HT1080 (cell line): ENCODE data around the gene SERTAD1. TPM values are rescaled to one million over a fixed set of nuclear protein-coding genes. Genes with fewer than 3 reads are reported as not detected.

Experiments
- DNase-seq: peaks from one replicate; pipeline ENCODE4 v3.0.0-alpha.2; 2015; ENCODE audit warnings: low read depth
- small RNA-seq: library from RNA; depleted of rRNA; stranded (forward); fragments of <200 nt; gene quantifications from one replicate; pipeline ENCODE3, GENCODE V24; 2014
- total RNA-seq: library from RNA; depleted of rRNA; stranded (reverse); fragments of >200 nt; shearing (Covaris generic); gene quantifications from 2 replicates; pipeline ENCODE4 v1.2.3, GENCODE V29; 2014; rRNA removed

SERTAD1 gene
- total RNA-seq, 1 experiment from 2014 or later, result 9.9 TPM

DNA sequence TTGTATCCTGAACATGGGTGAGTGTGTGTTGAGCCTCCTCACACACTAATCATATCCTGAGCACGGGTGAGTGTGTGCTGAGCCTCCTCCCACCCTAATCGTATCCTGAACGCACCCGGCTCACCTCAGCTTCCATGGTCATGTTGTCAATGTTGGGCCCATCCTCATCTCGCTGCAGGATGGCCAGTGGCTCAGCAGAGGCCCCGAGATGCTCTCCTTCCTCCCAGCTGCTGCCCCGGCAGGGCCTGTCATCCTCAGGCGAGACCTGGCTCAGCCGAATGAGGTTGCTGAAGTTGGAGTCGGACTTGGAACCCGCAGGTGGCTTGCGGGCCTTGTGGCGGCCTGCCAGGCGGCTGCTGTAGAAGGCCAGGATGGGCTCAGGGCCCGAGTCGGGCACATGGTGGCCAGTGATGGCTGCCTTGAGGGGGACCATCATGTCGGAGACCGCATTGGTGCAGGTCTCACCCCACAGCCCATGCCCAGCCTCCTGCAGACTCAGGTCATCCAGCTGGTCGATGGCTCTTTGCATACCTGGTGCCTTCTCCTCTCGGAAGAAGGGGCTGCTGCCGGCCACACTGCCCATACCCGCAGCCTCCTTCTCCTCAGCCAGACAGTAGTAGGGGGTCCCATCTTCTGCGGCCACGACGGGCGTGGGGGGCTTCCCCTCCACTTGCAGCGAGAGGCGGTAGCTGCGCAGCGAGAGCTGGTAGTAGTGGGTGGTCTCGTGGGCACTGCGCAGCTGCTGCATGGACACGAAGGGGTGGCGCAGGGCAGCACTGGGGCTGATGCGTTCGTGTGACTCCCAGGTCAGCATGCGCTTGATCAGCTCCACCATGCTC lies 45.4 kb downstream of the SERTAD1 start:
- DNase-seq, result no peak

- no peak for DNase-seq
These were observed 46.2 kb downstream of the SERTAD1 start for GRCh38 chr19:40379446-40380198.

DNA sequence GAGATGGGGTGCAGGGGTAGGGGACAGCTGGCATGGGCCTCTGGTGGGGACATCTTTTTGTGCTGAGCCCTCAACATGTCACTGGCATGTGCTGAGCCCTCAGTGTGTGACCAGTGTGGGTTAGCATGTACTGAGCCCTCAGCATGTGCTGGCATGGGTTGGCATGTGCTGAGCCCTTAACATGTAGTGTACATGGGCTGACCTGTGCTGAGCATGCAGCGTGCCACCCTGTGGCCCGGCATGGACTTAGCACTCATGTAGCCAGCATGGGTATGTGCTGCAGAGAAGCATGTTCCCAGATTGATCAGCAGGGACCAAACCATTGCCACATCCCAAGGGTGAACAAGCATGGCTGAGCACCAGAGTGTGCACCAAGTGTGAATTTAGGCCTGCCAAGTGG lies 47.3 kb downstream of the SERTAD1 start:
- DNase-seq, result no peak

DNA sequence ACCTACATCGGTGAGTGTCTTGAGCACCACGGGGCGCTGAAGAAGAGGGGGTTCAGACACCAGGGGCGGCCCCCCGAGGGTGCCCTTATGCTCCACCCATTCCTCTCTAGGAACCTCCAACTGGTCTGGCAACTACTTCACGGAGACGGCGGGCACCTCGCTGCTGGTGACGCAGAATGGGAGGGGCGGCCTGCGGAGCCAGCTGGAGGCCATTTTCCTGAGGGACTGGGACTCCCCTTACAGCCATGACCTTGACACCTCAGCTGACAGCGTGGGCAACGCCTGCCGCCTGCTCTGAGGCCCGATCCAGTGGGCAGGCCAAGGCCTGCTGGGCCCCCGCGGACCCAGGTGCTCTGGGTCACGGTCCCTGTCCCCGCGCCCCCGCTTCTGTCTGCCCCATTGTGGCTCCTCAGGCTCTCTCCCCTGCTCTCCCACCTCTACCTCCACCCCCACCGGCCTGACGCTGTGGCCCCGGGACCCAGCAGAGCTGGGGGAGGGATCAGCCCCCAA lies 47.9 kb downstream of the SERTAD1 start:
- no peak for DNase-seq

GRCh38 chr19:40376286-40376862 lies 49.4 kb downstream of the SERTAD1 start:
- no peak for DNase-seq

DNA sequence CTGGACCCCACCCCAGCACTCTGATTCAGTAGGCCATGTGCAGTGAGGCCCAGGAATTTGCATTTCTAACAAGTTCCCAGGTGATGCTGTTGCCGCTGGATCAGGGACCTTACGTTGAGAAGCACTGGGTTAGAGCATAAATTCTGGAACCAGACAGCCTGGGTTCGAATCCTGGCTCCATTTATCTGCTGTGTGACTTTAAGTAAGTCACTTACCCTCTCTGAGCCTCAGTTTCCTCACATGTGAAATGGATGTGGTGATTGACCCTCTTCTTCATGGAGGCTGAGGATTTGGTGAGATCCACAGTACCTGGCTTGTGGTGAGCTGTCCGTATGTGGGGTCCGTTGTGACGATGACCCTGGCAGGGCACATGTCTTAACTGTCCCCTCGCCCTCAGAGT lies 51.7 kb downstream of the SERTAD1 start:
- no peak for DNase-seq

DNA sequence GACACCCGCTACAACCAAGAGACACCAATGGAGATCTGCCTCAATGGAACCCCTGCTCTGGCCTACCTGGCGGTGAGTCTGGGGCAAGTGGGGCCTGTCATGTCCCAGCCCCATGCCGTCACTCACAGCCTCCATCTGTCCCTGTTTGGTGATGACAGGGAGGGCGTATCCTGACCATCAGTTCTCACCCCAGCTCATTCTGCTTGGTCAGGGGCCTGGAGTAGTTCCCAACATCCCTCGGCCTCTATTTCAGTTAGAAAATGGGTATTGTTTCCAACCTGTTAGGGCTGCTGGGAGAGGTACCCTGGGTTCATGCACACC lies 54.0 kb downstream of the SERTAD1 start:
- DNase-seq, result no peak

Small RNA genes within 50 kb of the gene (small RNA-seq; reads per million reads assigned to genes)
- not detected for gene RF00017

Other genes with a start within 250 kb of the SERTAD1 start
- gene MAP3K10, start 234.6 kb downstream of the SERTAD1 start, total RNA-seq, result 4.9 and 8.0 TPM in 2 replicates
- gene TTC9B, start 207.6 kb downstream of the SERTAD1 start, total RNA-seq, result 0.63 and 0.73 TPM in 2 replicates
- not detected in 2 replicates for gene CCNP, start 199.3 kb downstream of the SERTAD1 start, total RNA-seq
- gene AKT2, start 140.6 kb downstream of the SERTAD1 start, total RNA-seq, result 122 and 185 TPM in 2 replicates
- 21.3 and 24.3 TPM in 2 replicates for gene C19orf47, start 77.6 kb downstream of the SERTAD1 start, total RNA-seq
- 83.6 and 104 TPM in 2 replicates for gene PLD3, start 77.3 kb downstream of the SERTAD1 start, total RNA-seq
- not detected in 2 replicates for gene HIPK4, start 35.8 kb downstream of the SERTAD1 start, total RNA-seq
- not detected in 2 replicates for gene PRX, start 12.6 kb downstream of the SERTAD1 start, total RNA-seq
- 8.4 and 12.0 TPM in 2 replicates for gene SERTAD3, start 18.3 kb upstream of the SERTAD1 start, total RNA-seq
- 44.5 and 48.3 TPM in 2 replicates for gene BLVRB, start 39.8 kb upstream of the SERTAD1 start, total RNA-seq
- gene SPTBN4, start 41.0 kb upstream of the SERTAD1 start, total RNA-seq, result 0.23 TPM in 1 of 2 replicates, not detected in the other
- gene SHKBP1, start 150.9 kb upstream of the SERTAD1 start, total RNA-seq, result 32.2 and 47.4 TPM in 2 replicates
- 14.3 and 24.5 TPM in 2 replicates for gene LTBP4, start 175.4 kb upstream of the SERTAD1 start, total RNA-seq